ENCODE results near the gene DLX4.

DLX4 gene

GRCh38 chr17:49980703-49981197 is 11.8 kb downstream of the DLX4 start:
- no peak overlapping the region for H3K27ac ChIP-seq (ENCODE audit: low read length)
- H3K36me3 ChIP-seq (ENCODE audit: control insufficient read depth in 1 of 2, insufficient read depth in 2 of 2, low read length in 2 of 2) = no peaks in the 10 kb centered on the region
- peaks cover 19% of the 10 kb centered on the region for H3K27me3 ChIP-seq (ENCODE audit: low read depth, low read length)
- H3K4me3 ChIP-seq (ENCODE audit: low read depth in 1 of 2, low read length in 2 of 2) = no peak overlapping the region
- no peaks in the 10 kb centered on the region for H3K9me3 ChIP-seq (ENCODE audit: control insufficient read depth in 1 of 2, low read length in 2 of 2)
- no peaks in the 10 kb centered on the region for H3K4me1 ChIP-seq (ENCODE audit: control insufficient read depth in 1 of 2, insufficient read depth in 2 of 2, low read length in 2 of 2)

DNA sequence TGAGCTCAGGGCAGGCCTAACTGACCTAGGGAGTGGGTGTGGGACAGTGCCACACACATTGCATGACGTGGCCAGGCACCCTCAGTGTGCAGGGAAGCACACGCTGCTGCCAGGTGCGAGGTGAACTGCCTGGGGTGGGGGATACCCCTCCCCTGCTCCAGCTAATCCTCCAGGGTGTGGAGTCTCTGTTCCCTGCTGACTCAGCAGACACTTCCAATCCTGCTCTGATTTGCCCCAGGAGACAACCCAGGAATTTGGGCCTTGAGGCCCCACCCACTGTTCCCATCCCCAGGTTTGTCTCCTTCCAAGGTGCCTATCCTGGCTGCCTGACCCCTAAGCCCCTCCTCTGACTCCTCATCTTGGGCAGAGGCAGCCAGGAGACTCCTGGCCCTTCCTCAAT is 15.3 kb downstream of the DLX4 start:
- Histone ChIP-seq H3K27me3 (ENCODE audit: low read depth, low read length) (peaks cover 34% of the 10 kb centered on the region), H3K27ac (ENCODE audit: low read length) (no peak overlapping the region), H3K36me3 (ENCODE audit: control insufficient read depth in 1 of 2, insufficient read depth in 2 of 2, low read length in 2 of 2) (no peaks in the 10 kb centered on the region), H3K4me1 (ENCODE audit: control insufficient read depth in 1 of 2, insufficient read depth in 2 of 2, low read length in 2 of 2) (peaks cover 0 to 6% of the 10 kb centered on the region in 2 donors), H3K4me3 (ENCODE audit: low read depth in 1 of 2, low read length in 2 of 2) (no peak overlapping the region), H3K9me3 (ENCODE audit: control insufficient read depth in 1 of 2, low read length in 2 of 2) (no peaks in the 10 kb centered on the region)

- Histone ChIP-seq H3K27ac (ENCODE audit: low read length) (no peak overlapping the region), H3K4me3 (ENCODE audit: low read depth in 1 of 2, low read length in 2 of 2) (no peak overlapping the region), H3K36me3 (ENCODE audit: control insufficient read depth in 1 of 2, insufficient read depth in 2 of 2, low read length in 2 of 2) (no peaks in the 10 kb centered on the region)
Measured at GRCh38 chr17:49984776-49985175, 15.8 kb downstream of the DLX4 start.

DNA sequence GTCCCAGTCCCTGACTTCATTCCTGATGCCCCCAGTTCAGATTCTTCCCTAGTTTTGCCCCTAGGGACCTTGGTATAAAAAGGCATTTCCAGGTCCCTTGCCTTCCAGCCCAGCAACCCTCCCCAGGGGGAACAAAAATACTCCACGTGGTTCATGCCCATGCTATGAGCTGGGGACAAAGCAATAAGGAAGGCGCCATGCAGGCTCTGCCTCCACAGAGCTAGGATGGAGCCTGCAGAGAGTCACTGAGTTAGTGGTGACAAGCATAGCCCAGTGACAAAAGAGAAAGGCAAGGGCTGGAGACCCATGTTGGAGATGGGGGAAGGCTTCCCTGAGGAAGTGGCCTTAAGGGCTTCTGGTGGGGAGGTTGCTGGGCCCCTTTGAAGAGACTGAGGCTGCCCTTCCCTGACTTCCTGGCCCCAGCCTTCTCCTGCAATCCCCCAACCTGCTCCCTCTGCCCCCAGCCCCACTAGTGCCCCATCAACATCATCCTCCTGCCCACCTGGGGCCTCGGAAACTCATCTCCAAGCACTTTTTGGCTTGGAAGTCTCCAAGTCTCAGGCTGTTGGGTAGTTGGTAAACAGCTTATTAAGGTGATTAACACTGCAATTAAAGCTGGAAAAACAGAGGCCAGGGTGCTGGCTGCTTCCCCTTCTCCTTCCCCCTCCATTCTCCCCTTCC is 16.5 kb downstream of the DLX4 start:
- peaks cover 0 to 6% of the 10 kb centered on the region in 2 donors for H3K4me1 ChIP-seq (ENCODE audit: control insufficient read depth in 1 of 2, insufficient read depth in 2 of 2, low read length in 2 of 2)
- H3K27me3 ChIP-seq (ENCODE audit: low read depth, low read length) = peaks cover 29% of the 10 kb centered on the region
- H3K9me3 ChIP-seq (ENCODE audit: control insufficient read depth in 1 of 2, low read length in 2 of 2) = no peaks in the 10 kb centered on the region
- H3K4me3 ChIP-seq (ENCODE audit: low read depth in 1 of 2, low read length in 2 of 2) = no peak overlapping the region
- H3K36me3 ChIP-seq (ENCODE audit: control insufficient read depth in 1 of 2, insufficient read depth in 2 of 2, low read length in 2 of 2) = no peaks in the 10 kb centered on the region
- no peak overlapping the region for H3K27ac ChIP-seq (ENCODE audit: low read length)

More at GRCh38 chr17:49984776-49985175, 15.8 kb downstream of the DLX4 start:
- H3K4me1 ChIP-seq (ENCODE audit: control insufficient read depth in 1 of 2, insufficient read depth in 2 of 2, low read length in 2 of 2) = peaks cover 0 to 6% of the 10 kb centered on the region in 2 donors
- H3K9me3 ChIP-seq (ENCODE audit: control insufficient read depth in 1 of 2, low read length in 2 of 2) = no peaks in the 10 kb centered on the region
- H3K27me3 ChIP-seq (ENCODE audit: low read depth, low read length) = peaks cover 29% of the 10 kb centered on the region

DNA sequence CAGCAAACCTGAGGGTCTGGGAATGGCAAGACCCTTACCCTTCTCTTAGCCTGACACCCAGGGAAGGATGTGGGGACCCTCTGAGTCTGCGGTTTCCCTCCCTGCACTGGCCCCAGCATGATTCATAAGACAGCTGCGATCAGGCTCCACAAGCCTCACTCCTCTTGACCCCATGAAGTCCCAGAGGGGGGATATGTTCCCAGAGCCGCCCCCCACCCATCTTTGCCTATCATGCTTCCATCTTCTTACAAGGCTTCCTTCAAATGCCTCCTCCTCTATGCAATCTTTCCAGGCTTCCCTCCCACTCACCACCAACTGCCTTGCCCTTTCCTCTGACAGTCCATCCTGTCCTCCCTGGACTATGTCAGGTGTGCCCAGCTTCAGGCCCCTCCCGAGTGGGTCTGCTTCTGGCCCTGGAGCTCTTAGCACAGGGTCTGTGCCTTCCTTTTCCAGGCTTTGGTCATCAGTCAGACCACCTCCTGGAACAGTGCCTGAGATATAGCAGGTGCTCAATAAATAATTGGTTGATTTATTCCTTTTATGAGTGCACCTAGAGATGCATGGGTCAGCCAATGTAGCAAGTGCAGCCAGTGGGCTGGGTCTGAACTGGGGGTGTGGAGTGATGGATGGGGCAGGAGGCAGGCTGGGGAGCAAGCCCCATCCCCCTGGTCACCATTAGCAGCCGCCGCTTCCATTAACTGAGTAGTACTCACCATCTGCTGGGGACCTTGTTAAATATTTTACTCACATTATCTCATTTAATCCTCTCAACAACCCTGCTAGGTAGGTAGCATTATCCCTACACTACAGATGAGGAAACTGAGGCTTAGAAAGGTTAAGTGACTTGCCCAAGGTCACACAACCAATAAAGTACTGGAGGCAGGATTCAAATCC is 17.7 kb downstream of the DLX4 start:
- no peaks in the 10 kb centered on the region for H3K9me3 ChIP-seq (ENCODE audit: control insufficient read depth in 1 of 2, low read length in 2 of 2)
- H3K4me3 ChIP-seq (ENCODE audit: low read depth in 1 of 2, low read length in 2 of 2) = no peak overlapping the region
- H3K27ac ChIP-seq (ENCODE audit: low read length) = no peak overlapping the region
- peaks cover 28% of the 10 kb centered on the region for H3K27me3 ChIP-seq (ENCODE audit: low read depth, low read length)
- no peaks in the 10 kb centered on the region for H3K36me3 ChIP-seq (ENCODE audit: control insufficient read depth in 1 of 2, insufficient read depth in 2 of 2, low read length in 2 of 2)
- H3K4me1 ChIP-seq (ENCODE audit: control insufficient read depth in 1 of 2, insufficient read depth in 2 of 2, low read length in 2 of 2) = peaks cover 0 to 6% of the 10 kb centered on the region in 2 donors

GRCh38 chr17:49987290-49987585 is 18.2 kb downstream of the DLX4 start:
- Histone ChIP-seq H3K27me3 (ENCODE audit: low read depth, low read length) (peaks cover 34% of the 10 kb centered on the region), H3K27ac (ENCODE audit: low read length) (no peak overlapping the region), H3K4me1 (ENCODE audit: control insufficient read depth in 1 of 2, insufficient read depth in 2 of 2, low read length in 2 of 2) (peaks cover 0 to 6% of the 10 kb centered on the region in 2 donors), H3K36me3 (ENCODE audit: control insufficient read depth in 1 of 2, insufficient read depth in 2 of 2, low read length in 2 of 2) (no peaks in the 10 kb centered on the region), H3K4me3 (ENCODE audit: low read depth in 1 of 2, low read length in 2 of 2) (no peak overlapping the region), H3K9me3 (ENCODE audit: control insufficient read depth in 1 of 2, low read length in 2 of 2) (no peaks in the 10 kb centered on the region)

DNA sequence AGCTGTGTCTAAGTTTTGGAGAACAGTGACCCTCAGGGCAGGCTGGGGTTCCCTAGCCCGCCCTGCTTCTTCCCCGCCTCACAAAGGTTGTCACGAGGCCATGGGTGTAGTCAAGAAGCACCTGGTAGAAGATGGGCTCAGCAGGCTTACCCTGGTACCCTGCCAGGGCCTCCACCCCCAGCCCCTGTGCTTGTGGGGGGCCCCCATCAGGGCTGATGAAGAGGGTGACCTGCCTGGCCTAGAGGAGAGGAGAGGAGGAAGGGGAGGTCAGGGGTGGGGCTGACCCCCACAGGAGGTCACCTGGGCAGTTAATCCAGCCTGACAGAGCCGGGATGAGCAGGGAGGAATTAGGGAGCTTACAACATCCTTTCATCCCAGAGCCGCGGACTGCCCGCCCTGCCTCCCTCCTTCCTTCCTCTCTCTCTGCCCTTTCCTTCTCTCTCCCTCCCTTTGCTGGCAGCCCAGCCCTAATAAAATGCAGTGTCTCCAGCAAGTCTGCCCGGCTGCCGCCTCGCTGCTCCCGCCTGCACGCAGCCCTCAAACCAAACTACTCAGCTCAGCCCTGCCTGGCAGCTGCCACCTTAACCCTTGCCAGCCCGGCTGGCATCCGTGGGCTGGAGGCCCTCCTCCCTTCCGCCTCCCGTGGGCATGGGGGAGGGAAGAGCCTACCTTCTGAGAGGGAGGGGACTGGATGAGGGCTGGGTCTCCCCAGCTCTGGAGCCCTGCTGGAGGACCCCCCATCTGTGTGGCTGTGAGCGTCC is 18.9 kb downstream of the DLX4 start:
- Histone ChIP-seq H3K27ac (ENCODE audit: low read length) (no peak overlapping the region), H3K36me3 (ENCODE audit: control insufficient read depth in 1 of 2, insufficient read depth in 2 of 2, low read length in 2 of 2) (no peaks in the 10 kb centered on the region), H3K9me3 (ENCODE audit: control insufficient read depth in 1 of 2, low read length in 2 of 2) (no peaks in the 10 kb centered on the region), H3K4me1 (ENCODE audit: control insufficient read depth in 1 of 2, insufficient read depth in 2 of 2, low read length in 2 of 2) (peaks cover 0 to 6% of the 10 kb centered on the region in 2 donors), H3K27me3 (ENCODE audit: low read depth, low read length) (peaks cover 41% of the 10 kb centered on the region), H3K4me3 (ENCODE audit: low read depth in 1 of 2, low read length in 2 of 2) (no peak overlapping the region)

GRCh38 chr17:49989518-49989880 is 20.5 kb downstream of the DLX4 start:
- H3K9me3 ChIP-seq (ENCODE audit: control insufficient read depth in 1 of 2, low read length in 2 of 2) = no peaks in the 10 kb centered on the region
- H3K27ac ChIP-seq (ENCODE audit: low read length) = no peak overlapping the region
- peaks cover 4 to 20% of the 10 kb centered on the region in 2 donors for H3K4me1 ChIP-seq (ENCODE audit: control insufficient read depth in 1 of 2, insufficient read depth in 2 of 2, low read length in 2 of 2)
- no peak overlapping the region for H3K4me3 ChIP-seq (ENCODE audit: low read depth in 1 of 2, low read length in 2 of 2)
- no peaks in the 10 kb centered on the region for H3K36me3 ChIP-seq (ENCODE audit: control insufficient read depth in 1 of 2, insufficient read depth in 2 of 2, low read length in 2 of 2)
- H3K27me3 ChIP-seq (ENCODE audit: low read depth, low read length) = peaks cover 51% of the 10 kb centered on the region

- Histone ChIP-seq H3K9me3 (ENCODE audit: control insufficient read depth in 1 of 2, low read length in 2 of 2) (no peaks in the 10 kb centered on the region), H3K4me1 (ENCODE audit: control insufficient read depth in 1 of 2, insufficient read depth in 2 of 2, low read length in 2 of 2) (peaks cover 4 to 28% of the 10 kb centered on the region in 2 donors), H3K36me3 (ENCODE audit: control insufficient read depth in 1 of 2, insufficient read depth in 2 of 2, low read length in 2 of 2) (no peaks in the 10 kb centered on the region), H3K27ac (ENCODE audit: low read length) (no peak overlapping the region), H3K4me3 (ENCODE audit: low read depth in 1 of 2, low read length in 2 of 2) (no peak overlapping the region), H3K27me3 (ENCODE audit: low read depth, low read length) (peaks cover 53% of the 10 kb centered on the region)
Measured at GRCh38 chr17:49990331-49990730, 21.3 kb downstream of the DLX4 start.

DNA sequence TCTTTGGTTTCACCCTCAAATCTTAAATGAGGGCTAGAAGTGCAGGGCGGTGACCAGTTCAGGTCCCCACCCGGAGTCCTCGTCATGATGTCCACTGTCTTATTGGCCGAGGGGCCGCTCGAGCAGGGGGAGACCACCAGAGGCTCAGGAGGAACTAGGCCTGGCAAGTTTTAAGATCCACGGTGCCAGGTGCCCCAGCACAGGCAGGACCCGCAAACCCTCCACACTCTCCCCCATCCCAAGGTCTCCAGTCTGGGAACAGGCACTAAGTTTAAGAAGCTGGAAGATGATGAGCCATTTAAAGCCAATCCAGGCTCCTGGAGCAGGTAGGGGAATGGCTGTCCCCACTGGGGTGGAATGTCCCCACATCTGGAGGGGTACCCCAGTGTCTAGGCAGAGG is 21.9 kb downstream of the DLX4 start:
- peaks cover 57% of the 10 kb centered on the region for H3K27me3 ChIP-seq (ENCODE audit: low read depth, low read length)
- no peaks in the 10 kb centered on the region for H3K9me3 ChIP-seq (ENCODE audit: control insufficient read depth in 1 of 2, low read length in 2 of 2)
- H3K36me3 ChIP-seq (ENCODE audit: control insufficient read depth in 1 of 2, insufficient read depth in 2 of 2, low read length in 2 of 2) = no peaks in the 10 kb centered on the region
- H3K4me1 ChIP-seq (ENCODE audit: control insufficient read depth in 1 of 2, insufficient read depth in 2 of 2, low read length in 2 of 2) = peaks cover 4 to 31% of the 10 kb centered on the region in 2 donors
- no peak overlapping the region for H3K27ac ChIP-seq (ENCODE audit: low read length)
- no peak overlapping the region for H3K4me3 ChIP-seq (ENCODE audit: low read depth in 1 of 2, low read length in 2 of 2)

- Histone ChIP-seq H3K9me3 (ENCODE audit: control insufficient read depth in 1 of 2, low read length in 2 of 2) (no peaks in the 10 kb centered on the region), H3K36me3 (ENCODE audit: control insufficient read depth in 1 of 2, insufficient read depth in 2 of 2, low read length in 2 of 2) (no peaks in the 10 kb centered on the region), H3K4me1 (ENCODE audit: control insufficient read depth in 1 of 2, insufficient read depth in 2 of 2, low read length in 2 of 2) (peaks cover 4 to 34% of the 10 kb centered on the region in 2 donors), H3K27ac (ENCODE audit: low read length) (no peak overlapping the region), H3K27me3 (ENCODE audit: low read depth, low read length) (peaks cover 62% of the 10 kb centered on the region), H3K4me3 (ENCODE audit: low read depth in 1 of 2, low read length in 2 of 2) (no peak overlapping the region)
Measured at GRCh38 chr17:49991409-49991808, 22.4 kb downstream of the DLX4 start.
